HEK293T (cell line): ENCODE measurements around the gene STK38L.

Experiments used
- ARNT ChIP-seq: fragments of 450-650 bp; IDR thresholded peaks from 2 replicates; pipeline ENCODE4 v1.6.1; 2017; ENCODE audit warnings: mild to moderate bottlenecking
- FOXM1 ChIP-seq: fragments of 450-650 bp; IDR thresholded peaks from 2 replicates; pipeline ENCODE4 v1.6.1; 2017; ENCODE audit warnings: mild to moderate bottlenecking, borderline replicate concordance
- HDGF ChIP-seq: fragments of 450-650 bp; IDR thresholded peaks from 2 replicates; pipeline ENCODE4 v1.6.1; 2017; ENCODE audit warnings: antibody characterized with exemption, borderline replicate concordance
- SUZ12 ChIP-seq: fragments of 450-650 bp; IDR thresholded peaks from 2 replicates; pipeline ENCODE4 v1.6.1; 2016; ENCODE audit warnings: mild to moderate bottlenecking
- ZNF384 ChIP-seq: fragments of 450-650 bp; IDR thresholded peaks from 2 replicates; pipeline ENCODE4 v1.6.1; 2016

GRCh38 chr12:27260746-27261145 is 16.7 kb downstream of the STK38L start:
- TF ChIP-seq ARNT: no peak
- no peak for TF ChIP-seq HDGF
- TF ChIP-seq FOXM1: no peak
- no peak for TF ChIP-seq ZNF384
- TF ChIP-seq SUZ12: no peak
